B cell (primary cell): ENCODE data around the gene SMAD1.

Source experiments
- EZH2 ChIP-seq: IDR thresholded peaks from 2 replicates; pipeline ENCODE4 v1.6.1; 2012; ENCODE audit warnings: borderline replicate concordance, low read depth, mild to moderate bottlenecking, moderate library complexity, low read length; ENCODE audit not compliant: insufficient read depth, poor library complexity, severe bottlenecking
- TF ChIP-seq, protein P1 (sequence below): fragments of 200-600 bp; IDR thresholded peaks from one replicate; pipeline ENCODE4 v1.8.0; 2022; ENCODE audit warnings: antibody characterized with exemption, mild to moderate bottlenecking

DNA sequence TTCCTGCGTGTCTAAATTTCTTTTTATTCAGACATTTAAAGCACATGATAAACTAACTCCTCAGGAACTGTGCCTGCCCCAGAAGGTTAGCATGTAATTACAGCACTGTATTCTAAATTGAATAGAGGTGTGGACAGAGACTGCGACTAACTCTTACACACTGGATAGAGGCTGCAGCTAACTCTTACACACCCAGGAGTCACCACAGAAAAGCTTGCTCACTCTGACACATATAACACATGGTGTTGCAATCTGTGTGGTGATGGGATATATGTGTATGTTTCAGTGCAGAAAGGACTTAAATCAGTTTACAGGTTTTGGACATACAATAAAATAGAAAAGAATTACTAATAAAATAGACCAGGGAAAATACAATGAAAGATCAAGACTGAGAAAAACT lies 41.5 kb downstream of the SMAD1 start:
- TF ChIP-seq, protein P1, sequence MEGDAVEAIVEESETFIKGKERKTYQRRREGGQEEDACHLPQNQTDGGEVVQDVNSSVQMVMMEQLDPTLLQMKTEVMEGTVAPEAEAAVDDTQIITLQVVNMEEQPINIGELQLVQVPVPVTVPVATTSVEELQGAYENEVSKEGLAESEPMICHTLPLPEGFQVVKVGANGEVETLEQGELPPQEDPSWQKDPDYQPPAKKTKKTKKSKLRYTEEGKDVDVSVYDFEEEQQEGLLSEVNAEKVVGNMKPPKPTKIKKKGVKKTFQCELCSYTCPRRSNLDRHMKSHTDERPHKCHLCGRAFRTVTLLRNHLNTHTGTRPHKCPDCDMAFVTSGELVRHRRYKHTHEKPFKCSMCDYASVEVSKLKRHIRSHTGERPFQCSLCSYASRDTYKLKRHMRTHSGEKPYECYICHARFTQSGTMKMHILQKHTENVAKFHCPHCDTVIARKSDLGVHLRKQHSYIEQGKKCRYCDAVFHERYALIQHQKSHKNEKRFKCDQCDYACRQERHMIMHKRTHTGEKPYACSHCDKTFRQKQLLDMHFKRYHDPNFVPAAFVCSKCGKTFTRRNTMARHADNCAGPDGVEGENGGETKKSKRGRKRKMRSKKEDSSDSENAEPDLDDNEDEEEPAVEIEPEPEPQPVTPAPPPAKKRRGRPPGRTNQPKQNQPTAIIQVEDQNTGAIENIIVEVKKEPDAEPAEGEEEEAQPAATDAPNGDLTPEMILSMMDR = no peak
- TF ChIP-seq EZH2 = no peak
